GM23338 (cell line): ENCODE results near the gene SELENOM. TPM values are rescaled to one million over a fixed set of nuclear protein-coding genes. Genes with fewer than 3 reads are reported as not detected.

Source experiments
- ATAC-seq: fragments of 200-7000 bp; cut with Tn5 transposase; 3 replicates; pipeline ENCODE4 v1.9.1; 2020
- DNase-seq: peaks from one replicate; pipeline ENCODE4 v3.0.0-alpha.2; 2015; ENCODE audit warnings: low spot score
- H2AFZ ChIP-seq: fragments of 200-600 bp; sonication (generic); 2 replicates; pipeline ENCODE4 v1.8.0; 2016; ENCODE audit warnings: antibody characterized with exemption, mild to moderate bottlenecking, moderate library complexity
- H3F3A ChIP-seq: fragments of 200-600 bp; sonication (generic); replicated peaks from 2 replicates; pipeline ENCODE4 v1.8.0; 2017; ENCODE audit warnings: antibody characterized with exemption, mixed run types, low read depth
- H3K27ac ChIP-seq: fragments of 200-600 bp; sonication (generic); 2 replicates; pipeline ENCODE4 v1.6.1; 2016; ENCODE audit warnings: low read depth
- H3K27me3 ChIP-seq: fragments of 200-600 bp; sonication (generic); 2 replicates; pipeline ENCODE4 v1.8.0; 2016; ENCODE audit warnings: mild to moderate bottlenecking, mixed run types, moderate library complexity; ENCODE audit not compliant: insufficient read depth
- H3K36me3 ChIP-seq: fragments of 200-600 bp; sonication (generic); 2 replicates; pipeline ENCODE4 v1.8.0; 2016; ENCODE audit warnings: mild to moderate bottlenecking; ENCODE audit not compliant: insufficient read depth
- H3K4me1 ChIP-seq: fragments of 200-600 bp; sonication (generic); 2 replicates; pipeline ENCODE4 v1.8.0; 2016; ENCODE audit warnings: mild to moderate bottlenecking, moderate library complexity; ENCODE audit not compliant: insufficient read depth
- H3K4me2 ChIP-seq: fragments of 200-600 bp; sonication (generic); 2 replicates; pipeline ENCODE4 v1.7.1; 2017; ENCODE audit warnings: mixed run types
- H3K4me3 ChIP-seq: fragments of 200-600 bp; sonication (generic); 2 replicates; pipeline ENCODE4 v1.6.1; 2016; ENCODE audit warnings: mixed run types
- H3K79me2 ChIP-seq: fragments of 200-600 bp; sonication (generic); replicated peaks from 2 replicates; pipeline ENCODE4 v1.8.0; 2017; ENCODE audit warnings: mild to moderate bottlenecking; ENCODE audit not compliant: insufficient read depth
- H3K9me2 ChIP-seq: fragments of 200-600 bp; sonication (generic); 2 replicates; pipeline ENCODE4 v1.8.0; 2017; ENCODE audit not compliant: insufficient read depth
- H4K20me1 ChIP-seq: fragments of 200-600 bp; sonication (generic); replicated peaks from 2 replicates; pipeline ENCODE4 v1.8.0; 2017; ENCODE audit warnings: mild to moderate bottlenecking; ENCODE audit not compliant: insufficient read depth
- H3K27ac Mint-ChIP-seq: 2 replicates; pipeline ENCODE4 v1.8.0; 2020; ENCODE audit warnings: inconsistent platforms, mild to moderate bottlenecking, moderate library complexity, mixed read lengths
- H3K27me3 Mint-ChIP-seq: 3 replicates; pipeline ENCODE4 v1.8.0; 2022; ENCODE audit warnings: low read depth, mild to moderate bottlenecking, moderate library complexity, mixed read lengths, inconsistent platforms; ENCODE audit not compliant: insufficient read depth, poor library complexity
- H3K36me3 Mint-ChIP-seq: 3 replicates; pipeline ENCODE4 v1.8.0; 2021; ENCODE audit warnings: low read depth, mild to moderate bottlenecking, inconsistent platforms, moderate library complexity, mixed read lengths
- H3K4me1 Mint-ChIP-seq: 3 replicates; pipeline ENCODE4 v1.8.0; 2020; ENCODE audit warnings: mild to moderate bottlenecking, inconsistent platforms, mixed read lengths
- H3K4me3 Mint-ChIP-seq: 3 replicates; pipeline ENCODE4 v1.8.0; 2021; ENCODE audit warnings: moderate library complexity, mild to moderate bottlenecking, inconsistent platforms, mixed read lengths
- H3K9me3 Mint-ChIP-seq: 3 replicates; pipeline ENCODE4 v1.8.0; 2020; ENCODE audit warnings: moderate library complexity, mild to moderate bottlenecking, inconsistent platforms, mixed read lengths
- CREB1 ChIP-seq: fragments of 250-450 bp; sonication (Bioruptor Pico); IDR thresholded peaks from 2 replicates; pipeline ENCODE4 v1.5.0; 2020; ENCODE audit warnings: low read depth, mild to moderate bottlenecking, moderate library complexity
- CTCF ChIP-seq, 2 experiments: fragments of 200-600 bp in 1 of 2; sonication (generic) in 1 of 2; conservative IDR thresholded peaks; 2 replicates each; pipeline versions ENCODE4 v1.5.1 to v1.6.1; 2016 to 2017; ENCODE audit warnings: antibody characterized with exemption in 2 of 2, low read depth in 2 of 2, mild to moderate bottlenecking in 2 of 2, moderate library complexity in 1 of 2
- ETS1 ChIP-seq: IDR thresholded peaks from 2 replicates; pipeline ENCODE4 v1.6.1; 2016; ENCODE audit warnings: antibody characterized with exemption
- EZH2 ChIP-seq: fragments of 200-600 bp; sonication (generic); IDR thresholded peaks from one replicate; pipeline ENCODE4 v1.8.0; 2017; ENCODE audit warnings: antibody characterized with exemption, mild to moderate bottlenecking, low read depth; ENCODE audit not compliant: unreplicated experiment
- EZH2phosphoT487 ChIP-seq: fragments of 200-600 bp; sonication (generic); IDR thresholded peaks from one replicate; pipeline ENCODE4 v1.8.1; 2018; ENCODE audit warnings: antibody characterized with exemption; ENCODE audit not compliant: unreplicated experiment
- JUNB ChIP-seq: IDR thresholded peaks from one replicate; pipeline ENCODE4 v1.6.1; 2016; ENCODE audit warnings: antibody characterized with exemption; ENCODE audit not compliant: unreplicated experiment
- NANOG ChIP-seq: IDR thresholded peaks from 2 replicates; pipeline ENCODE4 v1.6.1; 2016; ENCODE audit warnings: antibody characterized with exemption, borderline replicate concordance
- POLR2AphosphoS5 ChIP-seq: IDR thresholded peaks from 2 replicates; pipeline ENCODE4 v1.6.1; 2016; ENCODE audit warnings: antibody characterized with exemption, low read depth
- REST ChIP-seq: IDR thresholded peaks from one replicate; pipeline ENCODE4 v1.6.1; 2018; ENCODE audit warnings: antibody characterized with exemption; ENCODE audit not compliant: unreplicated experiment
- STAT1 ChIP-seq: IDR thresholded peaks from one replicate; pipeline ENCODE4 v1.6.1; 2016; ENCODE audit warnings: antibody characterized with exemption; ENCODE audit not compliant: unreplicated experiment
- ZNF114 ChIP-seq: fragments of 250-450 bp; sonication (Bioruptor Pico); IDR thresholded peaks from 2 replicates; pipeline ENCODE4 v1.5.0; 2020; ENCODE audit warnings: mild to moderate bottlenecking, moderate library complexity
- ZNF331 ChIP-seq: fragments of 250-450 bp; sonication (Bioruptor Pico); IDR thresholded peaks from 2 replicates; pipeline ENCODE4 v1.5.0; 2020; ENCODE audit warnings: low read depth, mild to moderate bottlenecking, moderate library complexity
- ZNF462 ChIP-seq: fragments of 250-450 bp; sonication (Bioruptor Pico); IDR thresholded peaks from 2 replicates; pipeline ENCODE4 v1.5.0; 2020; ENCODE audit warnings: mild to moderate bottlenecking, moderate library complexity
- polyA plus RNA-seq: library from polyadenylated mRNA; unstranded; fragments of >200 nt; fragmentation: Nextera tagmentation; extraction: Ambion mirVana; gene quantifications from 2 replicates; pipeline ENCODE4 v1.2.1, GENCODE V29; 2016
- total RNA-seq: library from RNA; depleted of rRNA; stranded (reverse); fragments of >200 nt; shearing (Covaris generic); gene quantifications from 2 replicates; pipeline ENCODE4 v1.2.3, GENCODE V29; 2014

SELENOM gene
- total and polyA plus RNA-seq, 2 experiments from 2014 or later: 44.9 to 50.8 TPM

- Histone ChIP-seq H3K4me1 (peaks cover 32% of the 10 kb centered on the region), H3F3A (peaks cover 17% of the 10 kb centered on the region; the same call in 1 of the 2 replicates), H3K4me2 (no peak overlapping the region), H3K27me3 (peaks cover 22% of the 10 kb centered on the region), H3K79me2 (no peaks in the 10 kb centered on the region), H4K20me1 (peaks cover 6% of the 10 kb centered on the region; the same call in 1 of the 2 replicates), H3K27ac (no peak overlapping the region), H3K9me2 (no peaks in the 10 kb centered on the region), H2AFZ (no peak overlapping the region), H3K36me3 (no peaks in the 10 kb centered on the region), H3K4me3 (no peak overlapping the region)
- Mint-ChIP-seq H3K4me3 (no peak overlapping the region), H3K36me3 (no peaks in the 10 kb centered on the region), H3K27me3 (peaks cover 45% of the 10 kb centered on the region), H3K27ac (no peak overlapping the region), H3K4me1 (peaks cover 13% of the 10 kb centered on the region), H3K9me3 (no peaks in the 10 kb centered on the region; the same call in 2 of the 3 replicates)
- TF ChIP-seq STAT1: no peak
- no peak for TF ChIP-seq EZH2
- no peak for TF ChIP-seq JUNB
- TF ChIP-seq CTCF (conservative IDR thresholded peaks at IDR 0.05; ENCODE audit: low read depth in 2 of 2): no peak
- TF ChIP-seq POLR2AphosphoS5: no peak
- TF ChIP-seq REST: no peak
- no peak for TF ChIP-seq ZNF462 (CRISPR knock-in tag)
- TF ChIP-seq CREB1: no peak
- no peak for TF ChIP-seq NANOG
- TF ChIP-seq ETS1: no peak
- no peak for TF ChIP-seq EZH2phosphoT487
- no peak for TF ChIP-seq ZNF331 (CRISPR knock-in tag)
- no peak for TF ChIP-seq ZNF114 (CRISPR knock-in tag)
- DNase-seq: no peak
- no peak for ATAC-seq
Observed at GRCh38 chr22:31103111-31103510, 4.3 kb downstream of the SELENOM start.
